ENCODE results near the gene MAST1. TPM values are rescaled to one million over a fixed set of nuclear protein-coding genes. Genes with fewer than 3 reads are reported as not detected.

MAST1 gene
- total RNA-seq, 2 experiments from 2014 or later, result 0.22 to 0.60 TPM

DNA sequence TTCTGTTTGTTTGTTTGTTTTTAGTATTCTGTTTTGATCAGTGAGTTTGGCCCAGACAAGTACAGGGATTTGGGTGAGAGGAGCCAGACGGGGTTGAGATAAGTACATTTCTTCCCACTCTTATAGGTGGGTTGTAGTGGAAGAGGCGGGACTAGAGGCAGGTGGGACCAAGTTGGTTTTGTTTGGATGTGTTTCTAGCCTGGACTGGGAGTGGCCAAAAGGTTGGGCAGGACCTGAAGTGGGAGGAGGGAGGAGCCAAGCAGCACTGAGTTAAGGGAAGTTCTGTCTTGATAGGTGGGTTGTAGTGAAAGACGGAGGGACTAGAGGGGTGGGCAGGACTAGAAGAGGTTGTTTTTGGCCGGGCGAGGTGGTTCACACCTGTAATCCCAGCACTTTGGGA, 33.9 kb downstream of the MAST1 start:
- ATAC-seq (ENCODE audit: poor library complexity), result no peak
- POLR2A ChIA-PET, result interaction anchor here (0.5 to 1.6 kb wide), 5 partner anchors 8 to 114 kb away, joined by 3 to 7 read pairs (median 3); partner anchors contain the start of gene DNASE2
- no peak overlapping the region for H3K27ac Mint-ChIP-seq

DNA sequence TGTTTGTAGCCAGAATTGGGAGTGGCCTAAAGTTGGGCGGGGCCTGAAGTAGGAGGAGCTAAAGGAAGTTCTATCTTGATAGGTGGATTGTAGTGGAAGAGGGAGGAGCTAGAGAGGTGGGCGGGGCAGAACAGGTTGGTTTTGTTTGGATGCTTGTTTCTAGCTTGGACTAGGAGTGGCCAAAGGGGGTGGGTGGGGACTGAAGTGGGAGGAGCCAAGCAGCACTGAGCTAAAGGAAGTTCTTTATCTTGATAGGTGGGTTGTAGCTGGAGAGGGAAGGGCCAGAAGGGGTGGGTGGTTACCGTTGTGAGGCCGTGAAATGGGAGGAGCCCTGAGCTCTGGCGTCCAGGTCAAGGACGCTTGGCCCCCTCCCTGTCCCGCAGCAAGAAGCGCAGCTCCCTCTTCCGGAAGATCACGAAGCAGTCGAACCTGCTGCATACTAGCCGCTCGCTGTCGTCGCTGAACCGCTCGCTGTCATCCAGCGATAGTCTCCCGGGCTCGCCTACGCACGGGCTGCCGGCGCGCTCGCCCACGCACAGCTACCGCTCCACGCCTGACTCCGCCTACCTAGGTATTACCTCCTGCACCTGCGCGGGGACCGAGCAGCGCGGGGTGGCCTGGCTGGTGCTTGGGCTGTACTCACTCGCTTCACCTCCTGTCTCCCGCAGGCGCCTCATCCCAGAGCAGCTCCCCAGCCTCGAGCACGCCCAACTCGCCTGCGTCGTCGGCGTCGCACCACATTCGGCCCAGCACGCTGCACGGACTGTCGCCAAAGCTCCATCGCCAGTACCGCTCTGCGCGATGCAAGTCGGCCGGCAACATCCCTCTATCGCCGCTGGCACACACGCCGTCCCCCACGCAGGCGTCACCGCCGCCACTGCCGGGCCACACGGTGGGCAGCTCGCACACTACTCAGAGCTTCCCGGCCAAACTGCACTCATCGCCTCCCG, 34.9 kb downstream of the MAST1 start:
- Mint-ChIP-seq H3K27ac (peak overlapping the region; percentile 70), H3K27me3 (no peaks in the 10 kb centered on the region), H3K4me3 (peak overlapping the region; percentile 46), H3K4me1 (ENCODE audit: low read depth) (peaks cover 6% of the 10 kb centered on the region), H3K9me3 (peaks cover 5% of the 10 kb centered on the region), H3K36me3 (ENCODE audit: low read depth) (peaks cover 44% of the 10 kb centered on the region)
- intact Hi-C loops (cut with DNase I, micrococcal nuclease), result no loop called here
- POLR2A ChIA-PET, result interaction anchor here (0.6 to 1.6 kb wide), 3 partner anchors 12 to 226 kb away, joined by 3 to 7 read pairs (median 3); no protein-coding TSS in a partner anchor
- TF ChIP-seq, protein P1, sequence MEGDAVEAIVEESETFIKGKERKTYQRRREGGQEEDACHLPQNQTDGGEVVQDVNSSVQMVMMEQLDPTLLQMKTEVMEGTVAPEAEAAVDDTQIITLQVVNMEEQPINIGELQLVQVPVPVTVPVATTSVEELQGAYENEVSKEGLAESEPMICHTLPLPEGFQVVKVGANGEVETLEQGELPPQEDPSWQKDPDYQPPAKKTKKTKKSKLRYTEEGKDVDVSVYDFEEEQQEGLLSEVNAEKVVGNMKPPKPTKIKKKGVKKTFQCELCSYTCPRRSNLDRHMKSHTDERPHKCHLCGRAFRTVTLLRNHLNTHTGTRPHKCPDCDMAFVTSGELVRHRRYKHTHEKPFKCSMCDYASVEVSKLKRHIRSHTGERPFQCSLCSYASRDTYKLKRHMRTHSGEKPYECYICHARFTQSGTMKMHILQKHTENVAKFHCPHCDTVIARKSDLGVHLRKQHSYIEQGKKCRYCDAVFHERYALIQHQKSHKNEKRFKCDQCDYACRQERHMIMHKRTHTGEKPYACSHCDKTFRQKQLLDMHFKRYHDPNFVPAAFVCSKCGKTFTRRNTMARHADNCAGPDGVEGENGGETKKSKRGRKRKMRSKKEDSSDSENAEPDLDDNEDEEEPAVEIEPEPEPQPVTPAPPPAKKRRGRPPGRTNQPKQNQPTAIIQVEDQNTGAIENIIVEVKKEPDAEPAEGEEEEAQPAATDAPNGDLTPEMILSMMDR (IDR thresholded peaks at IDR 0.05), result no peak
- CTCF ChIA-PET, result no interaction called here
- Histone ChIP-seq H3K27me3 (ENCODE audit: control insufficient read depth in 1 of 2, insufficient read depth in 2 of 2, low read length in 2 of 2) (no peaks in the 10 kb centered on the region), H3K27ac (ENCODE audit: low read depth in 1 of 2, low read length in 2 of 2) (no peak overlapping the region), H3K4me1 (ENCODE audit: insufficient read depth, low read length) (no peaks in the 10 kb centered on the region), H3K9me3 (ENCODE audit: control insufficient read depth in 1 of 2, insufficient read depth in 1 of 2, low read length in 2 of 2) (peaks cover 0 to 19% of the 10 kb centered on the region in 2 experiments), H3K36me3 (ENCODE audit: insufficient read depth, low read length) (peaks cover 25% of the 10 kb centered on the region), H3K4me3 (ENCODE audit: low read length) (peak overlapping the region; percentile 26)
- ATAC-seq (ENCODE audit: poor library complexity) (peak; percentile 82), DNase-seq (peak in 11 of 14 experiments; percentile 25 to 84 (median 48))

More for the DNA sequence above, 33.9 kb downstream of the MAST1 start:
- H3K4me3 Mint-ChIP-seq, result no peak overlapping the region
- TF ChIP-seq, protein P1 (IDR thresholded peaks at IDR 0.05), result no peak
- no peak overlapping the region for H3K27ac ChIP-seq (ENCODE audit: low read depth in 1 of 2, low read length in 2 of 2)
- no peaks in the 10 kb centered on the region for H3K27me3 Mint-ChIP-seq
- H3K9me3 Mint-ChIP-seq, result peaks cover 5% of the 10 kb centered on the region
- H3K4me1 ChIP-seq (ENCODE audit: insufficient read depth, low read length), result peaks cover 7% of the 10 kb centered on the region
- no peaks in the 10 kb centered on the region for H3K27me3 ChIP-seq (ENCODE audit: control insufficient read depth in 1 of 2, insufficient read depth in 2 of 2, low read length in 2 of 2)
- peaks cover 7% of the 10 kb centered on the region for H3K4me1 Mint-ChIP-seq (ENCODE audit: low read depth)
- H3K36me3 ChIP-seq (ENCODE audit: insufficient read depth, low read length), result peaks cover 19% of the 10 kb centered on the region
- no peak overlapping the region for H3K4me3 ChIP-seq (ENCODE audit: low read length)
- peak in 1 of 14 experiments; percentile 35 for DNase-seq
- CTCF ChIA-PET, result interaction anchor here (1.0 kb wide), 1 partner anchor 93 kb away, joined by 4 read pairs; no protein-coding TSS in a partner anchor
- intact Hi-C loops (cut with DNase I, micrococcal nuclease), result no loop called here
- peaks cover 0 to 19% of the 10 kb centered on the region in 2 experiments for H3K9me3 ChIP-seq (ENCODE audit: control insufficient read depth in 1 of 2, insufficient read depth in 1 of 2, low read length in 2 of 2)
- H3K36me3 Mint-ChIP-seq (ENCODE audit: low read depth), result peaks cover 38% of the 10 kb centered on the region

DNA sequence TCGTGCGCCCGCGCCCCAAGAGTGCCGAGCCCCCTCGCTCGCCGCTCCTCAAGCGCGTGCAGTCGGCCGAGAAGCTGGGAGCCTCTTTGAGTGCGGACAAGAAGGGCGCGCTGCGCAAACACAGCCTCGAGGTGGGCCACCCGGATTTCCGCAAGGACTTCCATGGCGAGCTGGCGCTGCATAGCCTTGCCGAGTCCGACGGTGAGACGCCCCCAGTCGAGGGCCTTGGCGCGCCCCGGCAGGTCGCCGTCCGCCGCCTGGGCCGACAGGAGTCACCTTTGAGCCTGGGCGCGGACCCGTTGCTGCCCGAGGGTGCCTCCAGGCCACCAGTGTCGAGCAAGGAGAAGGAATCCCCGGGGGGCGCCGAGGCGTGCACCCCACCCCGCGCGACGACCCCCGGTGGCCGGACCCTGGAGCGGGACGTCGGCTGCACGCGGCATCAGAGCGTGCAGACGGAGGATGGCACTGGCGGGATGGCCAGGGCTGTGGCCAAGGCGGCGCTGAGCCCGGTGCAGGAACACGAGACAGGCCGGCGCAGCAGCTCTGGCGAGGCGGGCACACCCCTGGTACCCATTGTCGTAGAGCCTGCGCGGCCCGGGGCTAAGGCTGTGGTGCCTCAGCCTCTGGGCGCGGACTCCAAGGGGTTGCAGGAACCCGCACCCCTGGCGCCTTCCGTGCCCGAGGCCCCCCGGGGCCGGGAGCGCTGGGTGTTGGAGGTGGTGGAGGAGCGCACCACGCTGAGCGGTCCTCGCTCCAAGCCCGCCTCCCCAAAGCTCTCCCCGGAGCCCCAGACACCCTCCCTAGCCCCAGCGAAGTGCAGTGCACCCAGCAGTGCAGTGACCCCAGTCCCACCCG, 35.8 kb downstream of the MAST1 start:
- peaks cover 0 to 19% of the 10 kb centered on the region in 2 experiments for H3K9me3 ChIP-seq (ENCODE audit: control insufficient read depth in 1 of 2, insufficient read depth in 1 of 2, low read length in 2 of 2)
- Mint-ChIP-seq H3K9me3 (peaks cover 5% of the 10 kb centered on the region), H3K36me3 (ENCODE audit: low read depth) (peaks cover 51% of the 10 kb centered on the region), H3K27me3 (no peaks in the 10 kb centered on the region), H3K27ac (no peak overlapping the region), H3K4me3 (no peak overlapping the region), H3K4me1 (ENCODE audit: low read depth) (peaks cover 6% of the 10 kb centered on the region)
- H3K27ac ChIP-seq (ENCODE audit: low read depth in 1 of 2, low read length in 2 of 2), result no peak overlapping the region
- H3K36me3 ChIP-seq (ENCODE audit: insufficient read depth, low read length), result peaks cover 29% of the 10 kb centered on the region
- TF ChIP-seq, protein P1 (IDR thresholded peaks at IDR 0.05), result no peak
- CTCF ChIA-PET, result no interaction called here
- H3K4me1 ChIP-seq (ENCODE audit: insufficient read depth, low read length), result no peaks in the 10 kb centered on the region
- no peak for ATAC-seq (ENCODE audit: poor library complexity)
- peak in 1 of 14 experiments; percentile 39 for DNase-seq
- intact Hi-C loops (cut with DNase I, micrococcal nuclease), result no loop called here
- no peaks in the 10 kb centered on the region for H3K27me3 ChIP-seq (ENCODE audit: control insufficient read depth in 1 of 2, insufficient read depth in 2 of 2, low read length in 2 of 2)
- no peak overlapping the region for H3K4me3 ChIP-seq (ENCODE audit: low read length)
- POLR2A ChIA-PET, result interaction anchor here (1.6 kb wide), 1 partner anchor 11 kb away, joined by 7 read pairs; no protein-coding TSS in a partner anchor
